ENCODE results near the gene YWHAB. TPM values are rescaled to one million over a fixed set of nuclear protein-coding genes. Genes with fewer than 3 reads are reported as not detected.

Gene YWHAB
- total and polyA plus RNA-seq, 2 donors (not counting 1 experiment from before 2014, with no cell fraction given), result 80.3 to 200 TPM

- TF ChIP-seq CTCF (IDR thresholded peaks at IDR 0.05), result no peak
- TF ChIP-seq EZH2 (IDR thresholded peaks at IDR 0.05; ENCODE audit: borderline replicate concordance, insufficient read depth, low read depth, low read length, poor library complexity, severe bottlenecking), result no peak
- WGBS (ENCODE audit: insufficient coverage), result 92% methylated on average over 3 of the region's 3 CpGs
- H3K9me3 Mint-ChIP-seq (ENCODE audit: insufficient read depth), result no peaks in the 10 kb centered on the region
- H3K27me3 Mint-ChIP-seq, result no peaks in the 10 kb centered on the region
- Histone ChIP-seq H3K4me2 (replicated peaks; ENCODE audit: low read depth, low read length, poor library complexity, severe bottlenecking) (no peak overlapping the region), H3K9ac (ENCODE audit: low read length) (no peak overlapping the region), H3K36me3 (replicated peaks in 1 of 2; ENCODE audit: control extremely low read depth in 1 of 2, control insufficient read depth in 1 of 2, extremely low read depth in 1 of 2, insufficient read depth in 2 of 2, low read length in 1 of 2) (peaks cover 0 to 41% of the 10 kb centered on the region in 2 experiments), H3K79me2 (ENCODE audit: control insufficient read depth, insufficient read depth, low read length) (no peaks in the 10 kb centered on the region), H2AFZ (ENCODE audit: insufficient read depth, low read depth, low read length, poor library complexity, severe bottlenecking) (no peak overlapping the region), H3K27me3 (replicated peaks in 1 of 4; ENCODE audit: control extremely low read depth in 1 of 4, control insufficient read depth in 3 of 4, insufficient read depth in 4 of 4, low read length in 3 of 4) (no peaks in the 10 kb centered on the region), H3K4me3 (ENCODE audit: control extremely low read depth in 1 of 5, extremely low read depth in 1 of 5, insufficient read depth in 1 of 5, low read depth in 2 of 5, low read length in 4 of 5) (no peak overlapping the region), H3K9me3 (ENCODE audit: control extremely low read depth in 1 of 3, control insufficient read depth in 2 of 3, insufficient read depth in 1 of 3, low read length in 2 of 3) (no peaks in the 10 kb centered on the region), H3K27ac (ENCODE audit: low read length in 2 of 2) (no peak overlapping the region), H4K20me1 (ENCODE audit: control insufficient read depth, insufficient read depth, low read length, poor library complexity, severe bottlenecking) (no peaks in the 10 kb centered on the region), H3K4me1 (ENCODE audit: control insufficient read depth in 2 of 2, insufficient read depth in 2 of 2, low read length in 2 of 2) (no peaks in the 10 kb centered on the region)
- DNase-seq (no peak), ATAC-seq (ENCODE audit: low read depth) (no peak)
- no peaks in the 10 kb centered on the region for H3K4me1 Mint-ChIP-seq
- POLR2A ChIA-PET, result no interaction called here
- no peak overlapping the region for H3K27ac Mint-ChIP-seq
- H3K4me3 Mint-ChIP-seq, result no peak overlapping the region
- intact Hi-C loops (cut with micrococcal nuclease), result no loop called here
- CTCF ChIA-PET, result no interaction called here
Observed at GRCh38 chr20:44931911-44932310, 46.4 kb downstream of the YWHAB start.

- no peak overlapping the region for H3K4me3 Mint-ChIP-seq
- POLR2A ChIA-PET, result no interaction called here
- no peak for ATAC-seq (ENCODE audit: low read depth)
Observed at GRCh38 chr20:44932916-44933315, 47.4 kb downstream of the YWHAB start.

More at GRCh38 chr20:44932916-44933315, 47.4 kb downstream of the YWHAB start:
- no peak overlapping the region for H3K4me3 ChIP-seq (ENCODE audit: control extremely low read depth in 1 of 5, extremely low read depth in 1 of 5, insufficient read depth in 1 of 5, low read depth in 2 of 5, low read length in 4 of 5)
- TF ChIP-seq CTCF (IDR thresholded peaks at IDR 0.05) (no peak), EZH2 (IDR thresholded peaks at IDR 0.05; ENCODE audit: borderline replicate concordance, insufficient read depth, low read depth, low read length, poor library complexity, severe bottlenecking) (no peak)
- H3K36me3 ChIP-seq (replicated peaks in 1 of 2; ENCODE audit: control extremely low read depth in 1 of 2, control insufficient read depth in 1 of 2, extremely low read depth in 1 of 2, insufficient read depth in 2 of 2, low read length in 1 of 2), result peaks cover 0 to 48% of the 10 kb centered on the region in 2 experiments
- H2AFZ ChIP-seq (ENCODE audit: insufficient read depth, low read depth, low read length, poor library complexity, severe bottlenecking), result no peak overlapping the region
- H3K9me3 Mint-ChIP-seq (ENCODE audit: insufficient read depth), result no peaks in the 10 kb centered on the region
- no peaks in the 10 kb centered on the region for H3K4me1 ChIP-seq (ENCODE audit: control insufficient read depth in 2 of 2, insufficient read depth in 2 of 2, low read length in 2 of 2)
- no peak for DNase-seq
- H3K4me1 Mint-ChIP-seq, result no peaks in the 10 kb centered on the region
- intact Hi-C loops (cut with micrococcal nuclease), result no loop called here
- no peak overlapping the region for H3K4me2 ChIP-seq (replicated peaks; ENCODE audit: low read depth, low read length, poor library complexity, severe bottlenecking)
- H3K27ac ChIP-seq (ENCODE audit: low read length in 2 of 2), result no peak overlapping the region
- no peak overlapping the region for H3K27ac Mint-ChIP-seq
- 97% methylated on average over 8 of the region's 8 CpGs for WGBS (ENCODE audit: insufficient coverage)
- H3K27me3 ChIP-seq (replicated peaks in 1 of 4; ENCODE audit: control extremely low read depth in 1 of 4, control insufficient read depth in 3 of 4, insufficient read depth in 4 of 4, low read length in 3 of 4), result no peaks in the 10 kb centered on the region
- no peak overlapping the region for H3K9ac ChIP-seq (ENCODE audit: low read length)
- no peaks in the 10 kb centered on the region for H3K9me3 ChIP-seq (ENCODE audit: control extremely low read depth in 1 of 3, control insufficient read depth in 2 of 3, insufficient read depth in 1 of 3, low read length in 2 of 3)
- CTCF ChIA-PET, result no interaction called here
- H4K20me1 ChIP-seq (ENCODE audit: control insufficient read depth, insufficient read depth, low read length, poor library complexity, severe bottlenecking), result no peaks in the 10 kb centered on the region
- H3K27me3 Mint-ChIP-seq, result no peaks in the 10 kb centered on the region
- no peaks in the 10 kb centered on the region for H3K79me2 ChIP-seq (ENCODE audit: control insufficient read depth, insufficient read depth, low read length)

All from B cell (primary cell).